ENCODE data around the gene JAK2.

The JAK2 gene

DNA sequence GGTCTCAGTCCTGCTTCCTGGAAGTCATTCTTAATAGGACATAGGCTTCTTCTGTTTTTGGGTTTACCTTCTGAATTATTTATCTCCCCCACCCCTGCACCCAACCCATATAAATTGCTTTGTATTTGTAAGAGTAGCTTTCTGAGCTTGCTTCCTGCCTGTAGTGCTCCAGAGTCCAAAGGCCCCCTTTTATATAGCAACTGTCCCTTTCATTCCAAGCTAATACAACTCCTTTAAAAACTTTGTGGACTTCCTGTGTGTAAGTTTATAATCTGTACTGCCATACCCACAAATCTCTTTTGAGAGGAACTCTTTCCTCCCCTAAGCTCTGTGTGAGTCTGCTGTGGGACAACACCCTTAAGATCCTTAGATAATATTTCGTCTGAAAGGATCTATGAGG lies 7.8 kb downstream of the JAK2 start:
- no peak for DNase-seq
- Histone ChIP-seq H3K27me3 (replicated peaks; ENCODE audit: control insufficient read depth, insufficient read depth, low read length, poor library complexity, severe bottlenecking) (no peaks in the 10 kb centered on the region), H3K4me1 (ENCODE audit: control insufficient read depth, insufficient read depth, low read length, poor library complexity, severe bottlenecking) (peaks cover 3% of the 10 kb centered on the region), H3K36me3 (ENCODE audit: control insufficient read depth, insufficient read depth, low read length) (peaks cover 14% of the 10 kb centered on the region), H3K9me3 (ENCODE audit: control insufficient read depth, low read length) (no peaks in the 10 kb centered on the region), H3K4me3 (ENCODE audit: insufficient read depth, low read depth, low read length, poor library complexity, severe bottlenecking) (no peak overlapping the region), H3K27ac (ENCODE audit: insufficient read depth, low read length, poor library complexity, severe bottlenecking) (no peak overlapping the region)

DNA sequence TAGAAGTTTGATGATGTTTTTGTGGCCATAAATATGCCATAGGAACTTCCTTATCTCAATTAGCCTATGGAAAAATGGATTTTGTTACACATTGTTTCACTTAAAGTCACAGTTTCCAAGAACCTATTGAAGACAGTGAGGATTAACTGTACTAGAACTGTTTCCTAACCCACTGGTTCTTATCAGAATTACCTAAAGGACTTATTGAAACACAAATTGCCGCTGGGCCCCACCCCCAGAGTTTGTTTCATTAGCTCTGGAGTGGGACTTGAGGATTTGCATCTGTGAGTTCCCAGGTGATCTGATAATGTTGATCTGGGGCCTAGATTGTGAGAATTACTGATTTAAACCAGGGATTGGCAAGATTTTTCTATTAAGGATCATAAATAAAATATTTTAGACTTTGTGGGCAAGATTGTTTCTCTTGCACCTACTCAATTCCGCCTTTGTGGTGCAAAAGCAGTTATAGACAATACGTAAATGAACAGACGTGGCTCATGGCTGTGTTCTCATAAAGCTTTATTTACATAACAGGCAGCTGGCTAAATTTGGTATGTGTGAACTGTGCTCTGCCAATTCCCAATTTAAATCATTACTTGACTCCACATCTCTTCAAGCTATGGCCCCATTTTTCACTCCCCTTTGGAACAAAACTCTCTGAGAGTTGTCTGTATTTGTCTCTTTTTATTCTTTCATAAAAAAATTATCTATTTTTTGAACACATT lies 9.3 kb downstream of the JAK2 start:
- Histone ChIP-seq H3K36me3 (ENCODE audit: control insufficient read depth, insufficient read depth, low read length) (peaks cover 14% of the 10 kb centered on the region), H3K9me3 (ENCODE audit: control insufficient read depth, low read length) (no peaks in the 10 kb centered on the region), H3K4me1 (ENCODE audit: control insufficient read depth, insufficient read depth, low read length, poor library complexity, severe bottlenecking) (no peaks in the 10 kb centered on the region), H3K27ac (ENCODE audit: insufficient read depth, low read length, poor library complexity, severe bottlenecking) (no peak overlapping the region), H3K4me3 (ENCODE audit: insufficient read depth, low read depth, low read length, poor library complexity, severe bottlenecking) (no peak overlapping the region), H3K27me3 (replicated peaks; ENCODE audit: control insufficient read depth, insufficient read depth, low read length, poor library complexity, severe bottlenecking) (no peaks in the 10 kb centered on the region)
- no peak for DNase-seq

DNA sequence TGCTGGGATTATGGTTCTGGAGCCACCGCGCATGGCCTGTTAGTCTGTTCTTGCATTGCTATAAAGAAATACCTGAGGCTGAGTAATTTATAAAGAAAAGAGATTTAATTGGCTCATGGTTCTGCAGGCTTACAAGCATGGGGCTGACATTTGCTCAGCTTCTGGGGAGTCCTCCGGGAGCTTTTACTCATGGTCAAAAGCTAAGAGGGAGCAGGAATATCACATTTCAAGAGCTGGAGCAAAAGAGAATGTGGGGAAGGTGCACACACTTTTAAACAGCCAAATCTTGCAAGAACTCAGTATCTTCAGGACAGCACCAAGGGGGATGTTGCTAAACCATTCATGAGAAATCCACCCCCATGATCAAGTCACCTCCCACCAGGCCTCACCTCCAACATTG lies 12.1 kb downstream of the JAK2 start:
- no peaks in the 10 kb centered on the region for H3K27me3 ChIP-seq (replicated peaks; ENCODE audit: control insufficient read depth, insufficient read depth, low read length, poor library complexity, severe bottlenecking)
- no peak for DNase-seq
- H3K27ac ChIP-seq (ENCODE audit: insufficient read depth, low read length, poor library complexity, severe bottlenecking): no peak overlapping the region
- no peaks in the 10 kb centered on the region for H3K9me3 ChIP-seq (ENCODE audit: control insufficient read depth, low read length)
- no peaks in the 10 kb centered on the region for H3K4me1 ChIP-seq (ENCODE audit: control insufficient read depth, insufficient read depth, low read length, poor library complexity, severe bottlenecking)
- no peak overlapping the region for H3K4me3 ChIP-seq (ENCODE audit: insufficient read depth, low read depth, low read length, poor library complexity, severe bottlenecking)
- H3K36me3 ChIP-seq (ENCODE audit: control insufficient read depth, insufficient read depth, low read length): peaks cover 8% of the 10 kb centered on the region

DNA sequence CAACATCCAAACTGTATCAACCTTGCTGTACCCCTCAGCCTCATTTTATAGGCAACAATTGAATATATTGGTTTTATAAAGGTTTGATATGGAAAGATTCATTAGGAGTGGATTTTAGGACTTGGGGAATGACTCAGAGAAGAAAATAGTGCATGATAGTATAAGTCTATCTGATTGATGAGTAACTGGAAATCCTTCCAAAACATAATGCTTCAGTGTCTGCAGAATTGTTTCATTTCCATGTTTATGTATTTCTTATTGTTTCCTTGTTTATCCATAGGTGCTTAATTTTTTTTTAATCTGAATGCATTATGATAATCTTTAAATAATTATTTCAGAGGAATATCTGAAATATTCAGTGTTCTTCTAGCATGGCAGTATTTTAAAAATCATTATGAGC lies 12.6 kb downstream of the JAK2 start:
- Histone ChIP-seq H3K9me3 (ENCODE audit: control insufficient read depth, low read length) (no peaks in the 10 kb centered on the region), H3K36me3 (ENCODE audit: control insufficient read depth, insufficient read depth, low read length) (peaks cover 4% of the 10 kb centered on the region), H3K27me3 (replicated peaks; ENCODE audit: control insufficient read depth, insufficient read depth, low read length, poor library complexity, severe bottlenecking) (no peaks in the 10 kb centered on the region), H3K27ac (ENCODE audit: insufficient read depth, low read length, poor library complexity, severe bottlenecking) (no peak overlapping the region), H3K4me3 (ENCODE audit: insufficient read depth, low read depth, low read length, poor library complexity, severe bottlenecking) (no peak overlapping the region), H3K4me1 (ENCODE audit: control insufficient read depth, insufficient read depth, low read length, poor library complexity, severe bottlenecking) (no peaks in the 10 kb centered on the region)
- no peak for DNase-seq

DNA sequence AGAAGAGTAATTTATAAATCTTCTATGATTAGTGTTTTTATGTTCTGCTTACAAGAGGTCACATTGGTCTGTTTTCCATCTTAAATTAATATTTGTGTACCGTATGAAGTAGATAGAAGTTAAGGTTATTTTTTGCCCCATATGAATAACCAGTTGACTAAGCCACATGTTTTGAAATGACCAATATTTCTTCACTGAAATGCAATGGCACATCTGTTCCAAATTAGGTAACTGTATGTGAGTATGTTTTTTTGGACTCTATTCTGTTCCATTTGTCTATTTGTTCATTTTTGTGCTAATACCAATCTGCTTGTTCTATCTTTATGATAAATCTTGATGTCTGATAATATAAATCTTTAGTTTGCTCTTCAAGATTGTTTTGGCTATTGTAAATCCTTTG lies 17.7 kb downstream of the JAK2 start:
- H3K4me3 ChIP-seq (ENCODE audit: insufficient read depth, low read depth, low read length, poor library complexity, severe bottlenecking): no peak overlapping the region
- no peaks in the 10 kb centered on the region for H3K27me3 ChIP-seq (replicated peaks; ENCODE audit: control insufficient read depth, insufficient read depth, low read length, poor library complexity, severe bottlenecking)
- H3K9me3 ChIP-seq (ENCODE audit: control insufficient read depth, low read length): no peaks in the 10 kb centered on the region
- no peak for DNase-seq
- no peaks in the 10 kb centered on the region for H3K36me3 ChIP-seq (ENCODE audit: control insufficient read depth, insufficient read depth, low read length)
- H3K4me1 ChIP-seq (ENCODE audit: control insufficient read depth, insufficient read depth, low read length, poor library complexity, severe bottlenecking): no peaks in the 10 kb centered on the region
- no peak overlapping the region for H3K27ac ChIP-seq (ENCODE audit: insufficient read depth, low read length, poor library complexity, severe bottlenecking)

GRCh38 chr9:5004481-5004880 lies 19.4 kb downstream of the JAK2 start:
- H3K27ac ChIP-seq (ENCODE audit: insufficient read depth, low read length, poor library complexity, severe bottlenecking): no peak overlapping the region

GRCh38 chr9:5008202-5008601 lies 23.1 kb downstream of the JAK2 start:
- DNase-seq: no peak
- Histone ChIP-seq H3K27ac (ENCODE audit: insufficient read depth, low read length, poor library complexity, severe bottlenecking) (no peak overlapping the region), H3K4me1 (ENCODE audit: control insufficient read depth, insufficient read depth, low read length, poor library complexity, severe bottlenecking) (no peaks in the 10 kb centered on the region), H3K36me3 (ENCODE audit: control insufficient read depth, insufficient read depth, low read length) (no peaks in the 10 kb centered on the region), H3K27me3 (replicated peaks; ENCODE audit: control insufficient read depth, insufficient read depth, low read length, poor library complexity, severe bottlenecking) (no peaks in the 10 kb centered on the region), H3K9me3 (ENCODE audit: control insufficient read depth, low read length) (no peaks in the 10 kb centered on the region), H3K4me3 (ENCODE audit: insufficient read depth, low read depth, low read length, poor library complexity, severe bottlenecking) (no peak overlapping the region)

More at GRCh38 chr9:5004481-5004880, 19.4 kb downstream of the JAK2 start:
- H3K36me3 ChIP-seq (ENCODE audit: control insufficient read depth, insufficient read depth, low read length): no peaks in the 10 kb centered on the region
- H3K4me3 ChIP-seq (ENCODE audit: insufficient read depth, low read depth, low read length, poor library complexity, severe bottlenecking): no peak overlapping the region
- no peaks in the 10 kb centered on the region for H3K4me1 ChIP-seq (ENCODE audit: control insufficient read depth, insufficient read depth, low read length, poor library complexity, severe bottlenecking)
- DNase-seq: no peak
- H3K9me3 ChIP-seq (ENCODE audit: control insufficient read depth, low read length): no peaks in the 10 kb centered on the region
- H3K27me3 ChIP-seq (replicated peaks; ENCODE audit: control insufficient read depth, insufficient read depth, low read length, poor library complexity, severe bottlenecking): no peaks in the 10 kb centered on the region

DNA sequence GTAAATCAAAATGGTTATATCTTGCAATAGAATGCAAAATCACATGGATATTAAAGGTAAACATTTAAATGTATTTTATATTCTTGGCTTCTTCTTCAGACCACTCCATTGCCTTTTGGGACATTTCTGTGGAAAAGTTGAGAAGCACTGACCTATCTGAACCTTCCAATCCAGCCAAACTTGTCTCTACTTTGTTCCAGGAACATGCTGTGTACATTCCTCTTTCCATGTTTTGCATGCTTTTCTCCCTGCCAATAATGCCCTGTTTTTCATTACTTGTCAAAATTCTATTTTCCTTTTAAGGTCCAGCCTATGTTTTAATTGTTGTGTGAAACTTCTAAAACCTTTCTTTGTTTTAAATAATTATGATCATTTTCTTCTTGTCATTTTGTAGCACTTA lies 28.3 kb downstream of the JAK2 start:
- Histone ChIP-seq H3K4me1 (ENCODE audit: control insufficient read depth, insufficient read depth, low read length, poor library complexity, severe bottlenecking) (no peaks in the 10 kb centered on the region), H3K27me3 (replicated peaks; ENCODE audit: control insufficient read depth, insufficient read depth, low read length, poor library complexity, severe bottlenecking) (no peaks in the 10 kb centered on the region), H3K9me3 (ENCODE audit: control insufficient read depth, low read length) (no peaks in the 10 kb centered on the region), H3K36me3 (ENCODE audit: control insufficient read depth, insufficient read depth, low read length) (no peaks in the 10 kb centered on the region), H3K27ac (ENCODE audit: insufficient read depth, low read length, poor library complexity, severe bottlenecking) (no peak overlapping the region), H3K4me3 (ENCODE audit: insufficient read depth, low read depth, low read length, poor library complexity, severe bottlenecking) (no peak overlapping the region)
- DNase-seq: no peak

DNA sequence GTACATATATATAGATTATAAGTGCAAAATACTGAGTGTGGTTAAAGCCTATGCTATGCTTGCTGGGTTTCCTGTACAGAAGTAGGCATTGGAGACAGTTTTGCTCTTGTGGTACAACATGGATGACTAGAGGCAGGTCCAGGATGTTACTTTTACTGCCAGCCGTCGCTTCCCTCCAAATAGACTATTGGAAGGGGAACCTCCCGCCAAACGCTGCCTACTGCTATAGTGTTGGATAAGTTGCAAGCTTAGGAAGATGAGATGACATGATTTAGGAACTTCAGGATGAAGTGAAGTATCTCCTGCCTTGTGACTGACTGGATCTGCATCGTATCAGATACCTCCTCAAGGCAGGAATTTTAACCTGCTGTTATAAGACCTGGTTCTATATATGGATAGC lies 30.9 kb downstream of the JAK2 start:
- no peak for DNase-seq
- no peak overlapping the region for H3K4me3 ChIP-seq (ENCODE audit: insufficient read depth, low read depth, low read length, poor library complexity, severe bottlenecking)
- no peaks in the 10 kb centered on the region for H3K27me3 ChIP-seq (replicated peaks; ENCODE audit: control insufficient read depth, insufficient read depth, low read length, poor library complexity, severe bottlenecking)
- no peak overlapping the region for H3K27ac ChIP-seq (ENCODE audit: insufficient read depth, low read length, poor library complexity, severe bottlenecking)
- no peaks in the 10 kb centered on the region for H3K9me3 ChIP-seq (ENCODE audit: control insufficient read depth, low read length)
- H3K4me1 ChIP-seq (ENCODE audit: control insufficient read depth, insufficient read depth, low read length, poor library complexity, severe bottlenecking): no peaks in the 10 kb centered on the region
- H3K36me3 ChIP-seq (ENCODE audit: control insufficient read depth, insufficient read depth, low read length): no peaks in the 10 kb centered on the region

- H3K4me3 ChIP-seq (ENCODE audit: insufficient read depth, low read depth, low read length, poor library complexity, severe bottlenecking): no peak overlapping the region
- H3K36me3 ChIP-seq (ENCODE audit: control insufficient read depth, insufficient read depth, low read length): peaks cover 22% of the 10 kb centered on the region
- H3K27ac ChIP-seq (ENCODE audit: insufficient read depth, low read length, poor library complexity, severe bottlenecking): no peak overlapping the region
- H3K4me1 ChIP-seq (ENCODE audit: control insufficient read depth, insufficient read depth, low read length, poor library complexity, severe bottlenecking): no peaks in the 10 kb centered on the region
- H3K27me3 ChIP-seq (replicated peaks; ENCODE audit: control insufficient read depth, insufficient read depth, low read length, poor library complexity, severe bottlenecking): no peaks in the 10 kb centered on the region
- no peaks in the 10 kb centered on the region for H3K9me3 ChIP-seq (ENCODE audit: control insufficient read depth, low read length)
- no peak for DNase-seq
These were observed 40.3 kb downstream of the JAK2 start for GRCh38 chr9:5025416-5025815.
